ENCODE results near the gene MUC4.
"Not testable (repeated sequence)": the region's sequence is repeated elsewhere in the genome, so short reads cannot be mapped to it uniquely, and the experiment has no call there.

MUC4 gene

DNA sequence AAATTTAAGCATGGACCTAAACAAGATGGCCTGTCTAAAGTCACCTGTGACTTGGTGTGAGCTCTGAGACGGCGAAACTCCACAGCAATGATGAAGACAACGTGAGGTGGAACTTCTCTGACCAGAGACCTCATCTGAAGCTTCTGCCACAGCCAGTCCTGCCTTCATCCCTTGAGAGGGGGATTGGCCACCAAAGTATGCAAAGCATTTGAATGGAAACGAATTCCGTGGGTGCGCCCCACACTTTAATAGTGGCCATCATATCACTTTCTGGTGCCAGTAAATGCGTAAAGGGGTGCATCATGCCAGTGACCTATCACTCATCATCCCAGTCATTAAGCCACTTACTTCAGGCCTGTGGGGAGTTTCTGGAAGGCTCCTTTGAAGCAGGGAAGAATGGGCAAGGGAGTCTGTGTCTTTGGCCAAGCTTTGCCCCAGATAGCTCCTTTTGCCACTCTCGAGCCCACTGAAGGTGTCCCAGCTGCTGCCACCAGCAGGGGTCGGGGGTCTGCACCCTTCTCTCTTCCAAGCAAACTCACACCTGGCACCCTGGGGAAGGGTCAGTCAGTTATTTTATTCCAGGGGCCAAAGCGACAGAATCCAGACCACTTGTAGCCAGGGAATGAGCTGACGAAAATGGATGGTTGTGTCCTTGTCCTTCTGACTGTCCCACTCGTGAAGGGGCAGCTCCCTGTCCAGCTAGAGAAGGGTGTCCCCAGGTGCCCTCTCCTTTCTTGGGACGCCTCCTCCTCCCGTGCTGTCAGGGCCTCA, 73.3 kb downstream of the MUC4 start:
- no peak overlapping the region for H3K4me3 ChIP-seq (ENCODE audit: low read depth, low read length)
- in situ Hi-C loops (cut with HindIII; ENCODE audit: low sequenced_read_pairs), result no loop called here
- DNase-seq (ENCODE audit: low read depth, low spot score), result no peak
- TF ChIP-seq, protein P1, sequence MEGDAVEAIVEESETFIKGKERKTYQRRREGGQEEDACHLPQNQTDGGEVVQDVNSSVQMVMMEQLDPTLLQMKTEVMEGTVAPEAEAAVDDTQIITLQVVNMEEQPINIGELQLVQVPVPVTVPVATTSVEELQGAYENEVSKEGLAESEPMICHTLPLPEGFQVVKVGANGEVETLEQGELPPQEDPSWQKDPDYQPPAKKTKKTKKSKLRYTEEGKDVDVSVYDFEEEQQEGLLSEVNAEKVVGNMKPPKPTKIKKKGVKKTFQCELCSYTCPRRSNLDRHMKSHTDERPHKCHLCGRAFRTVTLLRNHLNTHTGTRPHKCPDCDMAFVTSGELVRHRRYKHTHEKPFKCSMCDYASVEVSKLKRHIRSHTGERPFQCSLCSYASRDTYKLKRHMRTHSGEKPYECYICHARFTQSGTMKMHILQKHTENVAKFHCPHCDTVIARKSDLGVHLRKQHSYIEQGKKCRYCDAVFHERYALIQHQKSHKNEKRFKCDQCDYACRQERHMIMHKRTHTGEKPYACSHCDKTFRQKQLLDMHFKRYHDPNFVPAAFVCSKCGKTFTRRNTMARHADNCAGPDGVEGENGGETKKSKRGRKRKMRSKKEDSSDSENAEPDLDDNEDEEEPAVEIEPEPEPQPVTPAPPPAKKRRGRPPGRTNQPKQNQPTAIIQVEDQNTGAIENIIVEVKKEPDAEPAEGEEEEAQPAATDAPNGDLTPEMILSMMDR (IDR thresholded peaks at IDR 0.05; ENCODE audit: low read depth, low read length), result no peak

DNA sequence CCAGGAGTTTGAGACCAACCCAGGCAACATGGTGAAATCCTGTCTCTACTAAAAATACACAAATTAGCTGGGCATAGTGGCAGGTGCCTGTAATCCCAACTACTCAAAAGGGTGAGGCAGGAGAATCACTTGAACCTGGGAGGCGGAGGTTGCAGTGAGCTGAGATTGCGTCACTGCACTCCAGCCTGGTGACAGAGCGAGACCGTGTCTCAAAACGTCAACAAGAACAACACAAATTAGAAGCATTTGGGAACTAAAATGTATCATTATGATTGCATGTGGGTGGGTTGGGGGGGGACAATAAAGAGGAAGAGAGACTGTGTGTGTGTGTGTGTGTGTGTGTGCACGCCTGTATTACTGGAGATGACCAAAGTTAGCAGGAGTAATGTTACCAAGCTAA, 73.9 kb downstream of the MUC4 start:
- DNase-seq (ENCODE audit: low read depth, low spot score); H3K4me3 ChIP-seq (ENCODE audit: low read depth, low read length); in situ Hi-C loops (cut with HindIII; ENCODE audit: low sequenced_read_pairs): not testable (repeated sequence)

DNA sequence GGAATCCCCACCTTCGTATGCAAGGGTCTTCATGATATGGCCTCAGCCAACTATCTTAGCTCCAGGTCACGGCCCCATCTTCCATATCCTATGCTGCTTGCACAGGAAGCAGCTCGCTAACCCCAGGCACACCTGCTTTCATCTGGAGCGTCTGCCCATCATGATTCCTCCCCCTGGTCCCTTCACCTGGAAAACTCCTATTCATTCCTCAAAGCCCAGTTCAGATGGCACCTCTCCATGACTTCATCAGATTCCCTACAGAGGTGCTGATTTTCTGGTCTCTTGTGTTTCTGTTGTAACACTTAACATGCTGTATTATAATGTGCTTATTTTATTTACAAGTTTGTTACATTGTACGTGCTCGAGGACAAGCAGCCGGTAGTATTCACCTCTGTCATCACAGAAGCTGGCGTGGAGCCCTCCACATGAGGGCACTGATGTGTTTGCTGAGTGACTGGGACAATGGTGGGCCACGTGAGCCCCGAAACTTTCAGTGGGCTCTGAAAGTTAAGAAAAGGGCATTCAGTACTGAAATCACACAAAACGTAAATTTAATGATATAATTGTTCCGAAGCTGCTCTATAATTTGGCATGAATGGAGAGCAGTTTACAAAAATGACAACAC, 74.8 kb downstream of the MUC4 start:
- in situ Hi-C loops (cut with HindIII; ENCODE audit: low sequenced_read_pairs), result no loop called here
- TF ChIP-seq, protein P1 (IDR thresholded peaks at IDR 0.05; ENCODE audit: low read depth, low read length), result no peak
- H3K4me3 ChIP-seq (ENCODE audit: low read depth, low read length), result no peak overlapping the region
- no peak for DNase-seq (ENCODE audit: low read depth, low spot score)

DNA sequence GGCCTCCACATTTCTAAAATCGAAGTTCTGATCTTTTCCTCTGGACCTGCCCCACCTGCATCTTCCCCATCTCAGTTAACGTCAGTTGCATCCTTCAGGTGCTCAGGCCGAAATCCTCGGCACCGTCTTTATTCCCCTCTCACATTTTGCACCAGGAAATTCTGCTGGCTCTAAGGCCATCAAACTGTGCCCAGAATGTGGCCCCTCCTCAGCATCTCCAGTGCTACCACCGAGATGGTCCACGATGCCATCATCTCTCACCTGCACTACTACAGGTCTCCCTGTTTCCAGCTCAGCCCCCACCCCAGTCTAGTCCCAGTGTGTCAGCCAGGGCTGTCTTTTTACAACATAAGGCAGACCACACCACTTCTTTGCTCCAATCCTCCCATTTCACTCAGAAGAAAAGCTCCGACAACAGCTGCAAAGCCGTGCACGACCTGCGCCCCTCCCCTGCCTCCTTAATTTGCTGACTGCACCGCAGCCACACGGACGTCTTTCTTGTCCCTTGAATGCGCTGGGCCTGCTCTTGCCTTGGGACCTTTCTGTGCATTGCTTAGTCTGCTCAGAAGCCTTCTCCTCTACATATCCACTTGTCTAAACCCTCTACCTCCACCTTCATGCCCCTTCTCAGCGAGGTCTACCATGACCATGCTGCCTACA, 76.6 kb downstream of the MUC4 start:
- in situ Hi-C loops (cut with HindIII; ENCODE audit: low sequenced_read_pairs), result no loop called here
- no peak for DNase-seq (ENCODE audit: low read depth, low spot score)
- TF ChIP-seq, protein P1 (IDR thresholded peaks at IDR 0.05; ENCODE audit: low read depth, low read length), result no peak
- H3K4me3 ChIP-seq (ENCODE audit: low read depth, low read length), result no peak overlapping the region

DNA sequence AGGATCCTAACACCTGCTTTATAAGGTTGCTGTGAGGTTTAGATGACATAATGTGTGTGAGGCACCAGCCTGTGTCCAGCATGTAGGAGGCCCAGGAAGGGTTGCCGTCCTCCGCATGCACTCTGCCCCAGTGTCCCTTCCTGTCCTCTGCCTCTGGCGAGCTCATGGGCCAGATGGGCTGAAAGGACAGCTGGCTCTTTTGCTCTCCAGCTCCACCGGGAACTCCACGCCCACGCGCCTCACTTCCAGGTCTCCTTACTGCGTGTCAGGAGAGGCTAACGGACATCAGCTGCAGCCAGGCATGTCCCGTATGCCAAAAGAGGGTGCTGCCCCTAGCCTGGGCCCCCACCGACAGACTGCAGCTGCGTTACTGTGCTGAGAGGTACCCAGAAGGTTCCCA, 78.8 kb downstream of the MUC4 start:
- in situ Hi-C loops (cut with HindIII; ENCODE audit: low sequenced_read_pairs), result no loop called here

DNA sequence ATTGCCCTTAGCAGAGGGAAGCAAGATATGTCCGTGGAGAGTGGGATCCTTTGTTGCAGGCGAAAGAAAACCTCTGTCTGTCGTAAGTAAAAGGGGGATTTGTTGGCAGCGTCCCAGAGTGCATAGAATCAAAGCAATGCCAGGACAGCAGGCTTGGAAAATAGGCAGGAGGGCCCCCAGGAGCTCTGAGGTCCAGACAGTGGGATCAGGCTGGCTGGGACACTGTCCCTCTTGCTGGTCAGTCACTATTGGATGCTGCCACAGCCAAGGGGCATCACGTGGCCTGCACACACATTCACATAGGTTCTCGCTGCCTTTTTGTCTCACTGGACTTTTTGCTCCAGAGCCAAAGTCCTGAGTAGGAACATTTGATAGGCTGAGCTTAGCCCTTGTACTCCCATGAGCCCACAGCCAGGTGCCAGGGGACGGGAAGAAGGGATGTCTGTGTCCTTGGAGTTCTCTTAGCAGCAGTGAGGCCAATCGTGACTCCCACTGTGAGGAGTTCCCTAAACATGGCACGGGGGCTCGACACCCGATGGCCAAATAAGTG, 80.3 kb downstream of the MUC4 start:
- TF ChIP-seq, protein P1 (IDR thresholded peaks at IDR 0.05; ENCODE audit: low read depth, low read length), result no peak
- in situ Hi-C loops (cut with HindIII; ENCODE audit: low sequenced_read_pairs), result no loop called here
- no peak for DNase-seq (ENCODE audit: low read depth, low spot score)
- no peak overlapping the region for H3K4me3 ChIP-seq (ENCODE audit: low read depth, low read length)

More for the DNA sequence above, 78.8 kb downstream of the MUC4 start:
- TF ChIP-seq, protein P1 (IDR thresholded peaks at IDR 0.05; ENCODE audit: low read depth, low read length), result no peak
- H3K4me3 ChIP-seq (ENCODE audit: low read depth, low read length), result no peak overlapping the region
- DNase-seq (ENCODE audit: low read depth, low spot score), result no peak

All from astrocyte of the spinal cord (primary cell).